A673 (cell line): ENCODE data around the gene PIGU.

ENCODE experiments used
- CTCF ChIP-seq: fragments of 300-800, 200-600 bp; sonication (generic); conservative IDR thresholded peaks from 2 replicates; pipeline ENCODE4 v1.5.1; 2017; ENCODE audit warnings: low read depth, mild to moderate bottlenecking, antibody characterized with exemption, low read length, moderate library complexity, mixed read lengths
- EZH2 ChIP-seq: fragments of 200-600 bp; sonication (generic); IDR thresholded peaks from 2 replicates; pipeline ENCODE4 v1.6.1; 2017; ENCODE audit warnings: borderline replicate concordance, low read depth, mild to moderate bottlenecking, mixed read lengths, antibody characterized with exemption, low read length; ENCODE audit not compliant: poor library complexity, severe bottlenecking

- TF ChIP-seq EZH2 (no peak), CTCF (0 out of 2 replicates have a peak, but pooled peaks have one; percentile 33)
Measured at GRCh38 chr20:34579191-34579978, 97.5 kb downstream of the PIGU start.
